NK-92 (cell line): ENCODE data around the gene GTSF1L.

ENCODE experiments used
- DNase-seq: peaks from one replicate; lab custom pipeline; 2025; ENCODE audit not compliant: unreplicated experiment; lab: John Stamatoyannopoulos, UW

Gene GTSF1L

DNA sequence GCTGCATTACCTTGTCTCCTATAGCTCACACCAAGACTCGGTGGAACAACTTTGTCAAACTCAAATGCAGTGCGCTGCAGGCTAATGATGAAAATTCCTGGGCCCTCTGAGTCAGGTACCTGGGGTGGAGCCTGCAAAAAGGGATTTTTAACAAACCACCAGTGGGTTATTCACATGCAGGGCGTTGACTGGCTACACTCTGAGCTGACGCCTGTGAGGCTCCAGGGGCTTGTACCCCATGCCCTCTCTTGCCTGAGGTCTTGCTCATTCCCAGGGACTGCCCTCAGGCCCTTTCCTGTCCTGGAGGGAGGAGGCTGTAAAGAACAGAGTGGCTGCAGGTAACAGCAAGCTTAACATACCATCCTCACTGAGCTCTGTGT is 9.2 kb downstream of the GTSF1L start:
- no peak for DNase-seq

- no peak for DNase-seq
These were observed 9.8 kb downstream of the GTSF1L start for GRCh38 chr20:43716757-43717615.

- DNase-seq: no peak
These were observed 10.7 kb downstream of the GTSF1L start for GRCh38 chr20:43716123-43716522.

DNA sequence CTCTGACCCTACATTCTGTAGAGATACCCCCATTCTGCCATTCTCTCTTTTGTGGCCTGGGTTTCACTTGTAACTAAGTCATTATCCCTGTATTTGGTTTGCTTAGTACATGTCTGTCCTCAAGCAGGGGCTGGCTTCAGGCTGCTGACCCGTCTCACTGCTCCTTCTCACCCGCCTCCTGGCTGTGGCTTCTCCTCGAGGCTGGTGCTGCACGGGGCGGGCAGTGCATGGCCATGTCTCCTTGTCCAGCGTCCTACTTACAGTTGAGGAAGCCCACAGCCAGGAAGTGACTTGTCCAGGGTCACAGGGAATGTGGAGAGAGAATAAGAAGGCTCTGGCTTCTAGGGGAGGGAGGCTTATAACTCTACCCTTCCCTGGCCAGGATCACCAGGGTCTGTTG is 11.3 kb downstream of the GTSF1L start:
- no peak for DNase-seq

GRCh38 chr20:43715044-43715443 is 11.8 kb downstream of the GTSF1L start:
- DNase-seq: no peak

DNA sequence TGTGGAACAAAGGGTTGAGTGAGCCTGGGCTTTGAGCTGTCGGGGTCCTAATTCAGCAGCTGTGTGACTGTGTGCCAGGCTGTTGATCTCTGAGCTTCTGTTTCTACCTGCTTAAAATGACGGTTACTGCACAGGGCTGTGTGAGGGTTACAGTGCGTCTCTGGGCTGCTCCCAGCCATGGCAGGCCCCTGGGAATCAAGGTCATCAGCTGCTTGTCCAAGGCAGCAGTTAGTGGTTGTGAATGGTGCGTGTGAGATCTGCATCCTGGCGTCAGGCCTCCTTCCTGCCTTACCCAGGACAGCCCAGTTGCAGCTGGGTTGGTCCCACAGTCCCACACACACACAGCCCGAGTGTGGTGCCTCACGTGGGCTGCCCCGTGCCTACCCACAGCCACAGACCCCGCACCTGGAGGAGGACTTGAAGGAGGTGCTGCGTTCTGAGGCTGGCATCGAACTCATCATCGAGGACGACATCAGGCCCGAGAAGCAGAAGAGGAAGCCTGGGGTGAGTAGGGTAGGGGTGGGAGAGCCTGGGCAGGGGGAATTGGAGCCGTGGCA is 15.6 kb downstream of the GTSF1L start:
- no peak for DNase-seq

DNA sequence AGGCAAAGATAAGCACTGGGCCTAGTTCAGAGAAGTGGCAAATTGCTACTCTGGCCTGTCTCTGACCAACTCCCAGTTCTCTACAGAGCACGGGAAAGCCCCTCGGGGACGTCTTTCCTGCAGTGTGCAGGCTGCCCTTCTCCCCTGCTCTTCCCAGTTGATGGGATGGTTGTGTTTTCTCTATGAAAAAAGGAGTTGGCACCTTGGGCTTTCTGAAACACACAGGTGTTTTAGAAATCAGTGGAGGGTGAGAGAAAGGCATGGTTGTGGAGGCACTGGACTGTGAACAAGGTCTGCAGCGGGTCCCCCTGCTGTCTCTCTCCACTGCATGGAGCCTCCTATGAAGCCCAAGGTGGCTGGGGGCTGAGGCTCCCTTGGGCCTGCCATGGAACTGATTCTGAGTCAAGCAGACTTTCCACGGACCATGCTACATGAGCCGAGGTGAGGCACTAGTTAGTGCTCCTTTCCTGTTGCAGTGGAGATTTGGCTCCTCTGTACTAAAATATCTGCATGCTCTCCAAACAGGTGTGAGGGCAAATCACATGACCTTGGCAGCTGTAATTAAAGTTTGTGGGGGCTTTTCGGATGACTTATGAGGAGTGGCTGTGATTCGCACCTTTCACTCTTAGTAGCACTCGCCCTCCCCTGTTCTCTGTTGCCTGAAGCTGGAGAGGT is 16.3 kb downstream of the GTSF1L start:
- no peak for DNase-seq

GRCh38 chr20:43702502-43702901 is 24.3 kb downstream of the GTSF1L start:
- no peak for DNase-seq

GRCh38 chr20:43700627-43701026 is 26.2 kb downstream of the GTSF1L start:
- DNase-seq: no peak

DNA sequence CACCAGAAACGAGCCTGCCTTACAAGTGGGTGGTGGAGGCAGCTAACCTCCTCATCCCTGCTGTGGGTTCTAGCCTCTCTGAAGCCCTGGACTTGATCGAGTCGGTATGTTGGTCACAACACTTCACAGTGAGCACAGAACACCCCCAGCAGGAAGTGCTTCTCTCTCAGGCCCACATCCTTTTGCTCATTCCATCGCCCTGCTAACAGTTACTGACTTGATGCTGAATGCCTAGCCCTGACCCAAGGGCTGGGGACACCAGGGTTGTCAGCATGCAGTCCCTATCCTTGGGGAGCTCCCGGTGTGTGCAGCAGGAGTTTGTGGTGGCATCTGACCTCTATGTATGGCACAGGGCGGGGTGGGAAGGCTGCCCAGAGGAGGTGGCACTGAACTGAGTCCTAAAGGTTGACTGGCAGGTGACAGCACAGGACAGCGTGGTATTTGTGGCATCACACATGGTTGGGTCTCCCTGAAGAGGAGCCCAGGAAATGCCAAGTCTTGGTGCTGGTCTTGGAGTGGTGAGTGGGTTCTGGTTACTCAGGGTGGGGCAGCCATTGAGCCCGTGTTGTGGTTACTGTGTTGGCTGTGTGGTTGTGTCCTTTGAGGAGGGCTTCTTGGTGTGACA is 26.7 kb downstream of the GTSF1L start:
- no peak for DNase-seq

DNA sequence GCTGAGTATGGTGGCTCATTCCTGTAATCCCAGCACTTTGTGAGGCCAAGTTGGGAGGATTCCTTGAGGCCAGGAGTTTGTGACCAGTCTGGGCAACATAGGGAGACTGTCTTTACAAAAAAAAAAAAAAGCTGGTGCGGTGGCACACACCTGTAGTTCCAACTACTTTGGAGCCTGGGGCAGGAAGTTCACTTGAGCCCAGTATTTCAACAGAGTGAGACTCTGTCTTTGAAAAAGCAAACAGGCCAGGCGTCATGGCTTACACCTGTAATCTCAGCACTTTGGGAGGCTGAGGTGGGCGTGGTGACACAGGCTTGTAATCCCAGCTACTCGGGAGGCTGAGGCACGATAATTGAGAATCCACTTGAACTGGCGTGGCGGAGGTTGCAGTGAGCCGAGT is 31.2 kb downstream of the GTSF1L start:
- DNase-seq: no peak

GRCh38 chr20:43694763-43695162 is 32.0 kb downstream of the GTSF1L start:
- no peak for DNase-seq

DNA sequence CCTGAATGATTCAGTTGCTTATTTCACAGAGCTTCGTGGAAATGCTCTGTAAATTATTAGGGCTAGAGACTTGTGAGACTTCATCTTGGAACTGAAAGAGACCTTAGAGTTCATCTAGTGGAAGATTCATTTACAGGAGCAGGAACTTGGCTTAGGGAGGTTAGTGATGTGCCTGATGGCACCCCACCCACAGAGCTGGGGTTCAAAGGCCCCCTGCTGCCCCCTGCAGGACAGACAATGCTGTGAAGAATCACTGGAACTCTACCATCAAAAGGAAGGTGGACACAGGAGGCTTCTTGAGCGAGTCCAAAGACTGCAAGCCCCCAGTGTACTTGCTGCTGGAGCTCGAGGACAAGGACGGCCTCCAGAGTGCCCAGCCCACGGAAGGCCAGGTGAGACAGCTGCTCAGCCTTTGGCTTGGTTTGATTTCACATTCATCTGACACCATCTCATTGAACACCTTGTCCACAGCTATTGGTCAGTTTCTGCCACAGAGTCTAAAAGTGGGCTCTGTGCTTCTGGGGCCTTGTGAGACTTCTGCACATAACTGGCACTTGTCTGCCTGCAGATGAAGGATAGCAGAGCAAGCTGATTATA is 34.8 kb downstream of the GTSF1L start:
- no peak for DNase-seq

GRCh38 chr20:43690943-43691598 is 35.7 kb downstream of the GTSF1L start:
- no peak for DNase-seq

- DNase-seq: no peak
These were observed 37.6 kb downstream of the GTSF1L start for GRCh38 chr20:43689165-43689564.

GRCh38 chr20:43686820-43687219 is 40.0 kb downstream of the GTSF1L start:
- no peak for DNase-seq

GRCh38 chr20:43682446-43682845 is 44.4 kb downstream of the GTSF1L start:
- DNase-seq: no peak

DNA sequence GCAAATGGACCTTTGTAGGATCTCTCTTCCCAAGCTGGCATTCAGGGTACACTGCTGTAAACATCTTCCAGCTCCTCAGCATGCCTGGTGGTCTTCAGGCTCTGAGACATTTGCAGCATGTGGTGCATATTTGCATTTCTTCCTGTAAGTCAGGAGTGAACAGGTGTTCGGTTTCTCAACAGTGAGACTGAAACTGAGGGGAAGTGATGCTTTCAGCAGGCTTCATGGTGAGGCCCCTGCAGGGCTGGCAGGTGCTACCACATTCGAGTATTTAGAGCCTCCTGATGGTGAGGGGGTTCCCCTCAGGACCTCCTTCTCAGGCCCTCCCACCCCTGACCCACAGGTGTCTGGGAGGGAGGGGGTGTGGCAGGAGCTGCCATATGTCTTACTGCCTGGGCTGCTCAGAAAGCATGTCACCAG is 44.8 kb downstream of the GTSF1L start:
- no peak for DNase-seq

DNA sequence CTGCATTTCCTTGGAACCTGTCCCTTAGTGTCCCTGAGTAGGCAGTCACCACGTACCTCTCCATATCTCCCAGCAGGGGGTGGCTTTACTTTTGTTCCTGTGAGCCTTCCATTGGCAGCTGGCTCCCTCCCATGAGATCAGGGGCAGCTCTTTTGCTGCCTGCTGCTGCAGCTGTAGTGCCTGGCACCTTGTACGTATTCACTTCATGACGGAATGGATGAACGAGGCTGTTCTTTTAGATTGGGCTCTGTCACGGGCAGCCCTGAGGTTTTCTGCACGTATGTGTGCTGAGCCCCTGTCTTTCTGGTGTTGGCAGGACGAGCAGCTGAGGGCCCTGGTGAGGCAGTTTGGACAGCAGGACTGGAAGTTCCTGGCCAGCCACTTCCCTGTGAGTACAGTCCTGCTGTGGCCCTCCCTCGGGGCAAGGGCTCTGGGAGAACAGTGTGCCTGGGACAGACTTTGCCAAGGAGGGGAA is 45.3 kb downstream of the GTSF1L start:
- no peak for DNase-seq

DNA sequence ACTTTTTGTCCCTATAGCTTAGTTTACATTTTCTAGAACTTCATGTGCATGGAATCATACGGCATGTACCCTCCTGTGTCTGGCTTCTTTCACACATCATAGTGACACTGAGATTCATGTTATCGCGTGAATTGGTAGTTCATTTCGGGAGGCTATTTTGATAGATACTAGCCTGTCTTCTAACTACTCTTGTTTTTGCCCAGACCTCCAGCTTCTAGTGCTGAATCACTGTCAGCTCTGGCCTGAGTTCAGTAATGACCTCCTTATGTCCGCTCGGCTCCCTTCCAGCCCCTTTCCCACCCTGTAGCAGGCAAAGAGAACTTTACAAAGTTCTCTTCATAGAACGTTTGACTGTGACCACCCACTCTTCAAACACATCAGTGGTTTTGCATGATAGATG is 45.8 kb downstream of the GTSF1L start:
- no peak for DNase-seq

DNA sequence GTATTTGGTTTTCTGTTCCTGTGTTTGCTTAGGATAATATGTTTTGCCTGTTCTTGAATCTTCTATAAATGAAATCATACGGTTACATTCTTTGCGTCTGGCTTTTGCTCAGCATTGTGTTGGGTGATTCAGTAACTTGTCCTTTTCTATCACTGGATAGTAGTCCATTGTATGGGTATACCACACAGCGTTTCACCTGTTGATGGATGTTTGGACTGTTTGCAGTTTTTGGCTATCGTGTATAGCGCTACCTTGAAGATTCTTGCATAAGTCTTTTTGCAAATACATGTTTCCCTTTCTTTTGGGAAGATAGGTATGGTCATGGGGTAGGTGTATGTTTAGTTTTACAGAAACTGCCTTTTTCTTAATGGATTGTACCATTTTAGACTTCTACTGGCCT is 50.4 kb downstream of the GTSF1L start:
- DNase-seq: no peak
